ENCODE data around the gene TM4SF18. TPM values are rescaled to one million over a fixed set of nuclear protein-coding genes. Genes with fewer than 3 reads are reported as not detected.

The TM4SF18 gene
- total and polyA plus RNA-seq, 7 donors = 1.8 to 7.7 (median 3.4) TPM

GRCh38 chr3:149362366-149362765 is 28.9 kb upstream of the TM4SF18 start:
- WGBS, 3 donors = 28 to 33% (median 30%) methylated on average over 5 of the region's 5 CpGs
- Histone ChIP-seq H3K4me3 (no peak overlapping the region), H3K36me3 (ENCODE audit: insufficient read depth in 1 of 2, low read depth in 1 of 2) (no peaks in the 10 kb centered on the region), H3K27ac (no peak overlapping the region), H3K9me3 (no peaks in the 10 kb centered on the region), H3K27me3 (ENCODE audit: insufficient read depth in 3 of 3, low read length in 2 of 3) (no peaks in the 10 kb centered on the region), H3K4me1 (peaks cover 8% of the 10 kb centered on the region)
- ATAC-seq = no peak
- no peak for TF ChIP-seq CTCF (IDR thresholded peaks at IDR 0.05)
- DNase-seq = no peak
- intact Hi-C loops (cut with DNase I) = no loop called here

- H3K27me3 ChIP-seq (ENCODE audit: insufficient read depth in 3 of 3, low read length in 2 of 3) = no peaks in the 10 kb centered on the region
- intact Hi-C loops (cut with DNase I) = no loop called here
- WGBS, 3 donors = 75 to 87% (median 85%) methylated on average over 4 of the region's 4 CpGs
- no peak for TF ChIP-seq CTCF (IDR thresholded peaks at IDR 0.05)
- ATAC-seq (no peak), DNase-seq (no peak)
- no peaks in the 10 kb centered on the region for H3K36me3 ChIP-seq (ENCODE audit: insufficient read depth in 1 of 2, low read depth in 1 of 2)
- H3K4me3 ChIP-seq = no peak overlapping the region
- H3K27ac ChIP-seq = no peak overlapping the region
- no peaks in the 10 kb centered on the region for H3K4me1 ChIP-seq
- H3K9me3 ChIP-seq = no peaks in the 10 kb centered on the region
Observed at GRCh38 chr3:149356630-149357029, 23.2 kb upstream of the TM4SF18 start.

- intact Hi-C loops (cut with DNase I) = no loop called here
- no peak overlapping the region for H3K27ac ChIP-seq
- no peak for ATAC-seq
- no peak overlapping the region for H3K4me3 ChIP-seq
- no peaks in the 10 kb centered on the region for H3K27me3 ChIP-seq (ENCODE audit: insufficient read depth in 3 of 3, low read length in 2 of 3)
- no peak for DNase-seq
- no peak for TF ChIP-seq CTCF (IDR thresholded peaks at IDR 0.05)
- no peaks in the 10 kb centered on the region for H3K9me3 ChIP-seq
- H3K4me1 ChIP-seq = no peaks in the 10 kb centered on the region
- no peaks in the 10 kb centered on the region for H3K36me3 ChIP-seq (ENCODE audit: insufficient read depth in 1 of 2, low read depth in 1 of 2)
- 38 to 58% (median 47%) methylated on average over 6 of the region's 6 CpGs for WGBS, 3 donors
Observed at GRCh38 chr3:149356044-149356592, 22.7 kb upstream of the TM4SF18 start.

GRCh38 chr3:149353581-149354184 is 20.2 kb upstream of the TM4SF18 start:
- TF ChIP-seq CTCF (IDR thresholded peaks at IDR 0.05) = no peak
- DNase-seq (no peak), ATAC-seq (peak in 1 of 4 donors; percentile 17)
- H3K27ac ChIP-seq = no peak overlapping the region
- no peaks in the 10 kb centered on the region for H3K27me3 ChIP-seq (ENCODE audit: insufficient read depth in 3 of 3, low read length in 2 of 3)
- H3K9me3 ChIP-seq = no peaks in the 10 kb centered on the region
- H3K4me1 ChIP-seq = no peaks in the 10 kb centered on the region
- WGBS, 3 donors = 76 to 89% (median 82%) methylated on average over 1 of the region's 1 CpG
- no peak overlapping the region for H3K4me3 ChIP-seq
- H3K36me3 ChIP-seq (ENCODE audit: insufficient read depth in 1 of 2, low read depth in 1 of 2) = no peaks in the 10 kb centered on the region
- intact Hi-C loops (cut with DNase I) = loop anchor here (5.0 kb wide), 1 partner anchor 124 kb away; no protein-coding TSS in a partner anchor

All from psoas muscle (tissue), 8 donors.